GM15510 (cell line): Measurements from ENCODE around the gene OSBPL6.

Experiments used
- POLR2A ChIP-seq: IDR thresholded peaks from 3 replicates; pipeline ENCODE4 v1.6.1; 2011; ENCODE audit warnings: borderline replicate concordance; ENCODE audit not compliant: insufficient read length; ENCODE audit errors: extremely low read depth

OSBPL6 gene

GRCh38 chr2:178271629-178272333, 77.5 kb downstream of the OSBPL6 start:
- TF ChIP-seq POLR2A, result no peak

- no peak for TF ChIP-seq POLR2A
These were observed 79.6 kb downstream of the OSBPL6 start for GRCh38 chr2:178273787-178274360.

- TF ChIP-seq POLR2A, result no peak
These were observed 81.3 kb downstream of the OSBPL6 start for GRCh38 chr2:178275600-178275999.

DNA sequence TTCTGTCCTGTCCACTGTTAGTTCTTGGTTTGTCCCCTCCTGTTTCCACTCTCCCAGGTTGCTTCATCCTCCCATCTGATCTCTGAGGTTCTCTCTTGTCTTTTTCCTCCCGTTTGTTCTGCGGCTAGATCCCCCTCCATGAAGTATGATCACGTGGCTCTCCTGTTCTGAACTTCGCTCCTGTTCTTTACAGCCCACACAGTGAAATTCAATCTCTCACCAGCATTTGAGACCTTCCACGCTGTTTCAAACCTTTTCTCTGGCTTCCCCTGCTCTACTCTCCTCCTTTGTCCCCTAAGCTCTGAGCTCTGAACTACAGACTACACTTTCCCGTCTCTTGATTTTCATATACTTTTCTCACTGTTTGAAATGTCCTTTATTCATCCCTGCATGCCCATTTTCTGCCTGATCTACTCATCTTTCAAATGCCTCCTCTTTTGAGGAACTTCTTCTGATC, 83.5 kb downstream of the OSBPL6 start:
- no peak for TF ChIP-seq POLR2A

- no peak for TF ChIP-seq POLR2A
These were observed 84.8 kb downstream of the OSBPL6 start for GRCh38 chr2:178279142-178279541.

DNA sequence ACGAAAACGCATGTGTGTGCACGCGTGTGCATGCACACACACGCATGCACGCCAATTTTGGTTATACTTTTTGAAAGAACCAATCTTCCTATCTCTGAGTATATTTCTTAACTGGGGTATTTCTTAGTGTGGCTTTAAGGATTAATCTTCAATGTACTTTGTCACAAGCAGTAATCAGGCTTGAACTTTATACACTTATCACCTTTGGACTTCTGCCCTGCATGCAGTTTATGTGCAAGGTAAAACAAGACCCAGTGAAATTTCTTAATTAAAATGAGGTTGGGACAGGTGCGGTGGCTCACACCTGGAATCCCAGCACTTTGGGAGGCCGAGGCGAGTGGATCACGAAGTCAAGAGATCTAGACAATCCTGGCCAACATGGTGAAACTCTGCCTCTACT, 85.3 kb downstream of the OSBPL6 start:
- no peak for TF ChIP-seq POLR2A

DNA sequence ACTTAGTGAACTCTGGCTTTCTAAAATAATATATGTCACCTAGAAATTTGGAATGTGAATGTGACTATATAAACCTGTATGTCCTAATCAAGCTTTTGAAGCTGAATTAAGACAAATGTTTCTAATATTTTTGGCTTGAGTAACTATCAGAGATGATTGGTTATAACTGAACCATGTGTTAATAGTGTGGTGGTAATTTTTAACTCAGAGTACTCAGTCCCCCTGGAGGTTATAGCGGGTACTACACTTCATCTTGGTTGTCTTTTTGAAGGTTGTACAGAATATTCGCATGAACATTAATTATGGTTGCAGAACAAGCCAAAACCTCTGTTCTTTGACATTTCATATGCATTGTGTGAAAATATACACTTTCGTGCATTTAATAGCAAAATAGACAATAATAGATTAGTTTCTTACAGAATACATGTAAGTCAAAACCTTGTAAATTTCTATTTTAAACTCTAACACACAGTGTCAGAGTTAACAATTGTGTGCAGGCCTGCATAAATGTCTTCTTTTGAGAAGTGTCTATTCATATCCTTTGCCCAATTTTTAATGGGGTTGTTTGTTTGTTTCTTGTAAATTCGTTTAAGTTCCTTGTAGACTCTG, 86.0 kb downstream of the OSBPL6 start:
- TF ChIP-seq POLR2A, result no peak

DNA sequence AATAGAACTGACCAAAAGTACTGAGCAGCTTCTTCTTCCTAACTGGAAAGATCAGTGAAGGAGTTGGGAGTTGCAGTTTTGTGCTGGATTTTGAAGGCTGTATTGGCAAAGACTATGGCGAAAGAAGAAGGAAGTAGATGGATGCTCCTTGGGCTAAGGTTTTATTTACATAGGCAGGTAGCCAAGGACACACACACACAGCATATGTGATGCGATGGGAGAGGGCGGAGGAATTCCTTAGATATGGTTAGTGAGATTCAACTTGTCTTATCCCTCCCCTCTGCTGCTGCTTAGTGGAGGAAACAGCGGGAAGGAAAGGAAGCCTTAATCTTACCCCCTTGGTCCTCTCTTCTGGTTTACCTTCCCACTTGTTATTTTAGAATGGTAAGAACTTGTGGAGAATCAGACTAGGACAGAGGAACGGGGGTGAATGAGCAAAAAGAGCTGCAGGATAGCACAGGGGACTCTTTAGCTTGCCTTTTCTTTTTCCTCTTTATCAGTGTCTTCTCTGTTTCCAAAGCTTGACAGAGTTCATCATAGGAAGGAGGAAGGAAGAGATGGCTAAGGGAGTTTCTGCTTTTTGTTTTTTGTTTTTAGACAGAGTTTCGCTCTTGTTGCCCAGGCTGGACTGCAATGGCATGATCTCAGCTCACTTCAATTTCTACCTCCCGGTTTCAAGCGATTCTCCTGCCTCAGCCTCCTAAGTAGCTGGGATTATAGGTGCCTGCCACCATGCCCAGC, 87.9 kb downstream of the OSBPL6 start:
- no peak for TF ChIP-seq POLR2A

- TF ChIP-seq POLR2A, result no peak
These were observed 89.1 kb downstream of the OSBPL6 start for GRCh38 chr2:178283341-178283918.

GRCh38 chr2:178284613-178285286, 90.4 kb downstream of the OSBPL6 start:
- TF ChIP-seq POLR2A, result no peak

DNA sequence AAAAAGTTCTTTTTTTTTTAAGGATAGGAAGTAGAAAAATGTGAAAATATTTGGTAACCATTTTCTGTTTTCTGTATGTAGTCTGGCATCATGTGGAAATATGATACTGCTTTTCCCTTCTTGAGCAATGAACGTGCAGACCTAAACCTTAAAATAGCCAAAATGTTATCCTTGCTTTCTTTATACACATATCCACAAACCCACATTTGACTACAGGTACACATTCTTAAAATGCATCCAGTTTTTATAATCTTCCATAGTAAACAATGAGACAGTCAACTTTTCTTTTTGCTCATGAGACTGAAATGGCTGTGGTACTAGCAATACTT, 90.9 kb downstream of the OSBPL6 start:
- TF ChIP-seq POLR2A, result no peak

GRCh38 chr2:178286636-178287035, 92.3 kb downstream of the OSBPL6 start:
- TF ChIP-seq POLR2A, result no peak

DNA sequence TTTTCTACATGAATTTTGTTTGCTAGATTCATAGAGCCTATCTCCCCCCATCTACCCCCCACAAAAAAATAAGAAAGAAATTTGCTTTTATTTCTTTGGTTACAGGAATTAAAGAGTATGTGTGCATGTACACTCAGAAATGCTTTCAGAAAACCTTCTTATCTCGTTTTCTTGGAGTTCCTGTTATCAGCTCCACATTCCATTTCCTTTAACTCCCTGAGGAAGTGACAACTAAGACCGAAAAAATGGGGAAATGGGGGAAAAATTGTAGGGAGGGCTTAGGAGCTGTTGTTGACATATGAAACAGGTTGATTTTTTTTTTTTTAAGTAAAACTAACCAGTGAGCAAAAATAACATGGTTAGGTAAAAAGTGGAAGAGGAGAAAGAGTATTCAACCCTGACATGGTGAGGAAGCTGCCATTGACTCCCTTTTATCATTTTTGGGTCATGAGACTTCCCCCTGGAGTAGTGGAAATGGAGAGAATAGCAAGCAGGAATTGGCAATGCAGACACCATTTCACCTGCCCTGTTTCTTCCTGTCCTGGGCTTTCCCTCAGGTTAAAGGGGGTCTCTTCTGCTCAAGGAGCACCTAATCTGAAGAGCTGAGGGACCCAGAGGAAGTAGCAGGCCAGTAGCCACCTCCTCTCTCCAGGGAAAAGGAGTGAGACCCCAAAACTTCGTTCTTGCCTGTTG, 93.5 kb downstream of the OSBPL6 start:
- no peak for TF ChIP-seq POLR2A

GRCh38 chr2:178291703-178292102, 97.4 kb downstream of the OSBPL6 start:
- TF ChIP-seq POLR2A, result no peak
